Measurements from ENCODE around the gene OR52H1. TPM values are rescaled to one million over a fixed set of nuclear protein-coding genes. Genes with fewer than 3 reads are reported as not detected.

Gene OR52H1
- under 1 TPM; 0.26 to 0.95 (median 0.70) TPM for total RNA-seq
- total RNA-seq (2013), result 1.5 TPM

DNA sequence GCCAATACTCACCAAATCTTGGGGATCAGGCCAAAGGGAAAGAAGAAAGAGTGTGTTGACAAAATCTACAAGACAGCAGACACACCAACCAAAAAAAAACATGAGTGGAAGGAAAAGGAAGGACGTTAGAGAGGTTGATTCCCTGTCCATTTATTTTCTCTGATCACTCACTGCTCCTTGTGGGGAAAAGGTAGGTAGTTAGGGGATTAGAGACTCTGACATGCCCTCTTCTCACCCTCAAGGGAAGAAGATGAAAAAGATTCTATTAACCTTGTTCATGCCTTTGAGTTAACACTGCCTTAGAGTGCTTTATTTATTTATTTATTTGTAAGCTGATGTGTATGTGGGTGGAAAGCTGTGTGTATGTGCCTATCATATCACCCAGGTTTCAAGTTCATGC is at the start of gene OR52H1:
Gene OR52H1 (minus strand): TSS at position 101 of the 400 bp plus-strand sequence. CDS start 3,035 bp downstream, outside the sequence.
- H3K27me3 ChIP-seq (ENCODE audit: control insufficient read depth, insufficient read depth, low read length), result no peaks in the 10 kb centered on the region
- H3K9me3 ChIP-seq (ENCODE audit: control insufficient read depth, insufficient read depth, low read length), result no peaks in the 10 kb centered on the region
- Mint-ChIP-seq H3K27me3 (ENCODE audit: low read depth in 2 of 2) (peaks cover 9 to 21% of the 10 kb centered on the region in 2 donors), H3K27ac (no peak within 1 kb of the TSS), H3K9me3 (no peaks in the 10 kb centered on the region), H3K4me3 (no peak within 1 kb of the TSS), H3K4me1 (no peaks in the 10 kb centered on the region), H3K36me3 (no peaks in the 10 kb centered on the region)
- intact Hi-C loops (cut with micrococcal nuclease), result no loop called here
- H3K4me1 ChIP-seq (ENCODE audit: control insufficient read depth, insufficient read depth, low read length), result no peaks in the 10 kb centered on the region
- H3K4me3 ChIP-seq (ENCODE audit: low read length), result no peak within 1 kb of the TSS
- ATAC-seq, result no peak
- TF ChIP-seq CTCF (IDR thresholded peaks at IDR 0.05), result no peak
- DNase-seq, result no peak
- no peak within 1 kb of the TSS for H3K27ac ChIP-seq (ENCODE audit: low read length)
- WGBS (ENCODE audit: insufficient coverage), result no CpG with 5 or more reads among the region's 1 CpG
- H3K36me3 ChIP-seq (ENCODE audit: control insufficient read depth, insufficient read depth, low read length), result no peaks in the 10 kb centered on the region

- Histone ChIP-seq H3K4me3 (ENCODE audit: low read length) (no peak overlapping the region), H3K4me1 (ENCODE audit: control insufficient read depth, insufficient read depth, low read length) (peaks cover 11% of the 10 kb centered on the region), H3K27me3 (ENCODE audit: control insufficient read depth, insufficient read depth, low read length) (no peaks in the 10 kb centered on the region), H3K27ac (ENCODE audit: low read length) (no peak overlapping the region), H3K9me3 (ENCODE audit: control insufficient read depth, insufficient read depth, low read length) (no peaks in the 10 kb centered on the region), H3K36me3 (ENCODE audit: control insufficient read depth, insufficient read depth, low read length) (no peaks in the 10 kb centered on the region)
- TF ChIP-seq CTCF (IDR thresholded peaks at IDR 0.05), result no peak
- H3K4me3 Mint-ChIP-seq, result peak overlapping the region; percentile 57
- no peak overlapping the region for H3K27ac Mint-ChIP-seq
- H3K4me1 Mint-ChIP-seq, result peaks cover 7 to 12% of the 10 kb centered on the region in 2 donors
- peaks cover 7 to 13% of the 10 kb centered on the region in 2 donors for H3K27me3 Mint-ChIP-seq (ENCODE audit: low read depth in 2 of 2)
- H3K9me3 Mint-ChIP-seq, result no peaks in the 10 kb centered on the region
- WGBS (ENCODE audit: insufficient coverage), result 84% methylated on average over 3 of the region's 3 CpGs
- no peak for DNase-seq
- no peaks in the 10 kb centered on the region for H3K36me3 Mint-ChIP-seq
- no peak for ATAC-seq
- intact Hi-C loops (cut with micrococcal nuclease), result no loop called here
Measured at GRCh38 chr11:5597953-5598352, 49.6 kb upstream of the OR52H1 start.

- Histone ChIP-seq H3K9me3 (ENCODE audit: control insufficient read depth, insufficient read depth, low read length) (no peaks in the 10 kb centered on the region), H3K27ac (ENCODE audit: low read length) (no peak within 1 kb of the TSS), H3K4me1 (ENCODE audit: control insufficient read depth, insufficient read depth, low read length) (peaks cover 11% of the 10 kb centered on the region), H3K4me3 (ENCODE audit: low read length) (peak within 1 kb of the TSS; percentile 33), H3K36me3 (ENCODE audit: control insufficient read depth, insufficient read depth, low read length) (no peaks in the 10 kb centered on the region), H3K27me3 (ENCODE audit: control insufficient read depth, insufficient read depth, low read length) (no peaks in the 10 kb centered on the region)
- H3K27me3 Mint-ChIP-seq (ENCODE audit: low read depth in 2 of 2), result peaks cover 7 to 13% of the 10 kb centered on the region in 2 donors
- ATAC-seq (peak in 2 of 3 donors; percentile 30 to 40), DNase-seq (peak in 1 of 2 donors; percentile 14)
- intact Hi-C loops (cut with micrococcal nuclease), result no loop called here
- no peaks in the 10 kb centered on the region for H3K36me3 Mint-ChIP-seq
- peak within 1 kb of the TSS; percentile 9 to 77 for H3K27ac Mint-ChIP-seq
- H3K4me3 Mint-ChIP-seq, result peak within 1 kb of the TSS; percentile 85
- no peak for TF ChIP-seq CTCF (IDR thresholded peaks at IDR 0.05)
- 9% methylated on average over 19 of the region's 20 CpGs for WGBS (ENCODE audit: insufficient coverage)
- no peaks in the 10 kb centered on the region for H3K9me3 Mint-ChIP-seq
- H3K4me1 Mint-ChIP-seq, result peaks cover 7 to 12% of the 10 kb centered on the region in 2 donors
Measured at GRCh38 chr11:5596607-5597201, 48.4 kb upstream of the OR52H1 start, which contains the start of gene TRIM6. TSS of gene TRIM6 (plus strand) at chr11:5596637. CDS start at chr11:5596898, 261 bp downstream.

GRCh38 chr11:5593146-5593545 is 44.8 kb upstream of the OR52H1 start:
- peaks cover 11% of the 10 kb centered on the region for H3K4me1 ChIP-seq (ENCODE audit: control insufficient read depth, insufficient read depth, low read length)
- no peak for ATAC-seq
- no CpG with 5 or more reads among the region's 1 CpG for WGBS (ENCODE audit: insufficient coverage)
- H3K27me3 ChIP-seq (ENCODE audit: control insufficient read depth, insufficient read depth, low read length), result no peaks in the 10 kb centered on the region
- Mint-ChIP-seq H3K4me1 (peaks cover 7 to 12% of the 10 kb centered on the region in 2 donors), H3K27ac (no peak overlapping the region), H3K4me3 (no peak overlapping the region), H3K36me3 (no peaks in the 10 kb centered on the region), H3K27me3 (ENCODE audit: low read depth in 2 of 2) (peaks cover 7 to 10% of the 10 kb centered on the region in 2 donors), H3K9me3 (no peaks in the 10 kb centered on the region)
- intact Hi-C loops (cut with micrococcal nuclease), result no loop called here
- H3K4me3 ChIP-seq (ENCODE audit: low read length), result no peak overlapping the region
- no peaks in the 10 kb centered on the region for H3K9me3 ChIP-seq (ENCODE audit: control insufficient read depth, insufficient read depth, low read length)
- no peaks in the 10 kb centered on the region for H3K36me3 ChIP-seq (ENCODE audit: control insufficient read depth, insufficient read depth, low read length)
- DNase-seq, result no peak
- no peak for TF ChIP-seq CTCF (IDR thresholded peaks at IDR 0.05)
- no peak overlapping the region for H3K27ac ChIP-seq (ENCODE audit: low read length)

Measured in natural killer cell (primary cell).